B cell (primary cell): Measurements from ENCODE around the gene CABCOCO1. TPM values are rescaled to one million over a fixed set of nuclear protein-coding genes. Genes with fewer than 3 reads are reported as not detected.

Experiments
- ATAC-seq: fragments of 200-7000 bp; cut with Tn5 transposase; one replicate; pipeline ENCODE4 v1.10.0; 2021; ENCODE audit warnings: low read depth, mild to moderate bottlenecking, moderate number of reproducible peaks, moderate library complexity
- CTCF ChIA-PET: fragments of 350-600 bp; sonication (Branson Sonifier 250); formaldehyde crosslinking; loops from one replicate; lab custom pipeline; 2021; ENCODE audit warnings: antibody characterized with exemption, inconsistent platforms; lab: Charles Lee
- POLR2A ChIA-PET: fragments of 350-600 bp; sonication (Branson Sonifier 250); formaldehyde crosslinking; loops from one replicate; lab custom pipeline; 2021; ENCODE audit warnings: antibody characterized with exemption; lab: Charles Lee
- DNase-seq: peaks from one replicate; pipeline ENCODE4 v3.0.0; 2013
- H2AFZ ChIP-seq: 2 replicates; pipeline ENCODE4 v1.6.1; 2012; ENCODE audit warnings: mild to moderate bottlenecking, low read depth, low read length; ENCODE audit not compliant: insufficient read depth, poor library complexity, severe bottlenecking
- H3K27ac ChIP-seq, 2 donors: 1 replicate in 1 of 2; 2 replicates in 1 of 2; pipeline ENCODE4 v1.5.1; 2012 to 2013; ENCODE audit warnings: low read length in 2 of 2, mild to moderate bottlenecking in 2 of 2, moderate library complexity in 1 of 2
- H3K27me3 ChIP-seq, 4 experiments: fragments of 200-600 bp in 1 of 4; sonication (generic) in 1 of 4; replicated peaks in 1 of 4; 1 replicate in 2 of 4; 2 replicates in 2 of 4; pipeline versions ENCODE4 v1.6.1 to v1.7.0; 2013 to 2016; ENCODE audit warnings: low read length in 3 of 4, mild to moderate bottlenecking in 2 of 4, mixed read lengths in 1 of 4, moderate library complexity in 1 of 4; ENCODE audit not compliant: insufficient read depth in 4 of 4, control insufficient read depth in 3 of 4; ENCODE audit errors: control extremely low read depth in 1 of 4
- H3K36me3 ChIP-seq, 2 experiments: replicated peaks in 1 of 2; 1 replicate in 1 of 2; 2 replicates in 1 of 2; pipeline versions ENCODE4 v1.6.1 to v1.7.1; 2013; ENCODE audit warnings: low read length in 1 of 2; ENCODE audit not compliant: insufficient read depth in 2 of 2, control insufficient read depth in 1 of 2; ENCODE audit errors: control extremely low read depth in 1 of 2, extremely low read depth in 1 of 2
- H3K4me1 ChIP-seq, 2 donors: fragments of 200-600 bp in 1 of 2; sonication (generic) in 1 of 2; 1 replicate in 1 of 2; 2 replicates in 1 of 2; pipeline versions ENCODE4 v1.5.1 to v1.6.1; 2013 to 2017; ENCODE audit warnings: low read length in 2 of 2; ENCODE audit not compliant: control insufficient read depth in 2 of 2, insufficient read depth in 2 of 2
- H3K4me2 ChIP-seq: replicated peaks from 2 replicates; pipeline ENCODE3; 2012; ENCODE audit warnings: mild to moderate bottlenecking, low read depth, low read length; ENCODE audit not compliant: poor library complexity, severe bottlenecking
- H3K4me3 ChIP-seq, 5 experiments: fragments of 200-600 bp in 1 of 5; sonication (generic) in 1 of 5; 1 replicate in 3 of 5; 2 replicates in 2 of 5; pipeline versions ENCODE4 v1.5.1 to v1.7.0; 2011 to 2016; ENCODE audit warnings: low read length in 4 of 5, mild to moderate bottlenecking in 4 of 5, low read depth in 2 of 5, control low read depth in 1 of 5, moderate library complexity in 1 of 5; ENCODE audit not compliant: insufficient read depth in 1 of 5; ENCODE audit errors: control extremely low read depth in 1 of 5, extremely low read depth in 1 of 5
- H3K79me2 ChIP-seq: fragments of 200-600 bp; sonication (generic); one replicate; pipeline ENCODE4 v1.6.0; 2016; ENCODE audit warnings: low read length; ENCODE audit not compliant: control insufficient read depth, insufficient read depth
- H3K9ac ChIP-seq: fragments of 200-600 bp; sonication (generic); 2 replicates; pipeline ENCODE4 v1.6.1; 2017; ENCODE audit warnings: mild to moderate bottlenecking, low read length, moderate library complexity
- H3K9me3 ChIP-seq, 3 donors: one replicate each; pipeline versions ENCODE4 v1.6.1 to v1.7.1; 2013; ENCODE audit warnings: low read length in 2 of 3; ENCODE audit not compliant: control insufficient read depth in 2 of 3, insufficient read depth in 1 of 3; ENCODE audit errors: control extremely low read depth in 1 of 3
- H4K20me1 ChIP-seq: 2 replicates; pipeline ENCODE4 v1.6.0; 2012; ENCODE audit warnings: mild to moderate bottlenecking, low read length; ENCODE audit not compliant: insufficient read depth, control insufficient read depth, poor library complexity, severe bottlenecking
- H3K27ac Mint-ChIP-seq: one replicate; pipeline ENCODE4 v1.8.0; 2021; ENCODE audit warnings: mixed read lengths
- H3K27me3 Mint-ChIP-seq: one replicate; pipeline ENCODE4 v1.8.0; 2021; ENCODE audit warnings: mixed read lengths
- H3K4me1 Mint-ChIP-seq: one replicate; pipeline ENCODE4 v1.8.0; 2021; ENCODE audit warnings: mixed read lengths
- H3K4me3 Mint-ChIP-seq: one replicate; pipeline ENCODE4 v1.8.0; 2021; ENCODE audit warnings: mixed read lengths
- H3K9me3 Mint-ChIP-seq: one replicate; pipeline ENCODE4 v1.8.0; 2022; ENCODE audit warnings: mixed read lengths; ENCODE audit not compliant: insufficient read depth
- CTCF ChIP-seq: fragments of 200-600 bp; IDR thresholded peaks from one replicate; pipeline ENCODE4 v1.8.0; 2022; ENCODE audit warnings: antibody characterized with exemption, mild to moderate bottlenecking
- EZH2 ChIP-seq: IDR thresholded peaks from 2 replicates; pipeline ENCODE4 v1.6.1; 2012; ENCODE audit warnings: borderline replicate concordance, low read depth, mild to moderate bottlenecking, moderate library complexity, low read length; ENCODE audit not compliant: insufficient read depth, poor library complexity, severe bottlenecking
- WGBS: methylation state at CpG from one replicate; pipeline ENCODE4 v1.1.5; 2013; ENCODE audit warnings: missing lambda C conversion rate; ENCODE audit not compliant: insufficient coverage; 5-methylcytosine and 5-hydroxymethylcytosine counted together
- intact Hi-C: fragments of 100-400 bp; cut with micrococcal nuclease; formaldehyde crosslinking; loops from one replicate; pipeline ENCODE4 v1.10.0; 2022
- polyA plus RNA-seq: library from polyadenylated mRNA; depleted of rRNA; stranded (reverse); fragments of >200 nt; gene quantifications from 2 replicates; pipeline ENCODE4 v1.2.3, GENCODE V29; 2012
- total RNA-seq, 2 donors: library from RNA; stranded (reverse); fragments of 120-200 nt in 1 of 2; gene quantifications; 1 replicate in 1 of 2; 2 replicates in 1 of 2; pipeline versions ENCODE4 v1.2.3 to v1.2.4, GENCODE V29; 2013 to 2022

The CABCOCO1 gene
- total and polyA plus RNA-seq, 2 donors (not counting 1 experiment from before 2014, with no cell fraction given), result not detected

- H3K4me1 ChIP-seq, result no peaks in the 10 kb centered on the region
- H3K36me3 ChIP-seq, result no peaks in the 10 kb centered on the region
- no peak overlapping the region for H3K4me2 ChIP-seq
- H3K9me3 ChIP-seq, result peaks cover 0 to 1% (median 0%) of the 10 kb centered on the region in 3 donors
- H3K9ac ChIP-seq, result no peak overlapping the region
- H3K27ac ChIP-seq, result no peak overlapping the region
- H3K4me3 Mint-ChIP-seq, result no peak overlapping the region
- no peak for DNase-seq
- H3K79me2 ChIP-seq, result no peaks in the 10 kb centered on the region
- ATAC-seq, result no peak
- no peak overlapping the region for H3K4me3 ChIP-seq
- CTCF ChIA-PET, result interaction anchor here (0.9 kb wide), 1 partner anchor 13 kb away, joined by 3 read pairs; no protein-coding TSS in a partner anchor
- intact Hi-C loops, result no loop called here
- no peak overlapping the region for H2AFZ ChIP-seq
- H3K4me1 Mint-ChIP-seq, result no peaks in the 10 kb centered on the region
- no peaks in the 10 kb centered on the region for H3K9me3 Mint-ChIP-seq
- no peaks in the 10 kb centered on the region for H4K20me1 ChIP-seq
- no peaks in the 10 kb centered on the region for H3K27me3 ChIP-seq
- TF ChIP-seq EZH2 (no peak), CTCF (no peak)
- POLR2A ChIA-PET, result no interaction called here
- H3K27me3 Mint-ChIP-seq, result no peaks in the 10 kb centered on the region
- no peak overlapping the region for H3K27ac Mint-ChIP-seq
These were observed 115.4 kb downstream of the CABCOCO1 start for GRCh38 chr10:61778137-61778536.

GRCh38 chr10:61779276-61779675 lies 116.5 kb downstream of the CABCOCO1 start:
- Histone ChIP-seq H3K4me3 (no peak overlapping the region), H3K4me1 (no peaks in the 10 kb centered on the region), H3K27me3 (no peaks in the 10 kb centered on the region), H3K4me2 (no peak overlapping the region), H3K9me3 (peaks cover 0 to 1% (median 0%) of the 10 kb centered on the region in 3 donors), H2AFZ (no peak overlapping the region), H4K20me1 (no peaks in the 10 kb centered on the region), H3K36me3 (no peaks in the 10 kb centered on the region), H3K27ac (no peak overlapping the region), H3K9ac (no peak overlapping the region), H3K79me2 (no peaks in the 10 kb centered on the region)
- CTCF ChIA-PET, result no interaction called here
- POLR2A ChIA-PET, result no interaction called here
- 92% methylated on average over 3 of the region's 6 CpGs for WGBS
- Mint-ChIP-seq H3K27me3 (no peaks in the 10 kb centered on the region), H3K4me1 (no peaks in the 10 kb centered on the region), H3K4me3 (no peak overlapping the region), H3K9me3 (no peaks in the 10 kb centered on the region), H3K27ac (no peak overlapping the region)
- DNase-seq (no peak), ATAC-seq (no peak)
- no peak for TF ChIP-seq EZH2
- TF ChIP-seq CTCF, result no peak
- intact Hi-C loops, result no loop called here
